ENCODE data around the gene TSPAN9. TPM values are rescaled to one million over a fixed set of nuclear protein-coding genes. Genes with fewer than 3 reads are reported as not detected.

Gene TSPAN9
- total RNA-seq, 1 donor from 2014 or later = 7.8 TPM

DNA sequence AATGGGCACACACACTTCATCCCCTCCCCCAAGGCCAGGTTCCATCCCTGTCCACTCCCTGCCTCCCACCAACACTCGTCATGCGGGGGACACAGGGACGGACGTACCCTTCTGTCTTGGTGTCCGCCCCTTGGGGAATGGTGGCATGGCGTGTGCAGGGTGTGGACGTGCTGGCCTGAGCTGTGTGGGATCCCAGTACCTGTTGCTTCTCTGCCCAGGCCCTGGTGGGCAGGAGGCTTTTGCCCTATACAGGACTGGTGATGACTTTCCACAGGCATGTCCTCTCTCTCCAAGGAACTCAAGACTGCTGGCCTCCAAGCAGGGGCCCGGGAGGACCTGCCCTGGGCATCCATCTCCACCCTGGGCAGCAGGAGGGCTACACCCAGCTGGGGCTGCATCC is 218.0 kb downstream of the TSPAN9 start:
- no peaks in the 10 kb centered on the region for H3K9me3 Mint-ChIP-seq
- TF ChIP-seq EZH2phosphoT487 (IDR thresholded peaks at IDR 0.05) = no peak
- TF ChIP-seq, protein P1, sequence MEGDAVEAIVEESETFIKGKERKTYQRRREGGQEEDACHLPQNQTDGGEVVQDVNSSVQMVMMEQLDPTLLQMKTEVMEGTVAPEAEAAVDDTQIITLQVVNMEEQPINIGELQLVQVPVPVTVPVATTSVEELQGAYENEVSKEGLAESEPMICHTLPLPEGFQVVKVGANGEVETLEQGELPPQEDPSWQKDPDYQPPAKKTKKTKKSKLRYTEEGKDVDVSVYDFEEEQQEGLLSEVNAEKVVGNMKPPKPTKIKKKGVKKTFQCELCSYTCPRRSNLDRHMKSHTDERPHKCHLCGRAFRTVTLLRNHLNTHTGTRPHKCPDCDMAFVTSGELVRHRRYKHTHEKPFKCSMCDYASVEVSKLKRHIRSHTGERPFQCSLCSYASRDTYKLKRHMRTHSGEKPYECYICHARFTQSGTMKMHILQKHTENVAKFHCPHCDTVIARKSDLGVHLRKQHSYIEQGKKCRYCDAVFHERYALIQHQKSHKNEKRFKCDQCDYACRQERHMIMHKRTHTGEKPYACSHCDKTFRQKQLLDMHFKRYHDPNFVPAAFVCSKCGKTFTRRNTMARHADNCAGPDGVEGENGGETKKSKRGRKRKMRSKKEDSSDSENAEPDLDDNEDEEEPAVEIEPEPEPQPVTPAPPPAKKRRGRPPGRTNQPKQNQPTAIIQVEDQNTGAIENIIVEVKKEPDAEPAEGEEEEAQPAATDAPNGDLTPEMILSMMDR (IDR thresholded peaks at IDR 0.05) = no peak
- TF ChIP-seq EZH2 (IDR thresholded peaks at IDR 0.05) = no peak
- H3K9ac ChIP-seq = no peak overlapping the region
- H3K36me3 Mint-ChIP-seq = no peaks in the 10 kb centered on the region
- H3K4me1 Mint-ChIP-seq = peaks cover 17% of the 10 kb centered on the region
- no peaks in the 10 kb centered on the region for H3K9me3 ChIP-seq (ENCODE audit: low read depth)
- H4K20me1 ChIP-seq (ENCODE audit: low read depth) = no peaks in the 10 kb centered on the region
- peaks cover 2% of the 10 kb centered on the region for H3F3A ChIP-seq (ENCODE audit: low read depth)
- H3K4me3 ChIP-seq = no peak overlapping the region
- no peak overlapping the region for H3K4me3 Mint-ChIP-seq
- no peak overlapping the region for H2AFZ ChIP-seq (replicated peaks)
- no peak overlapping the region for H3K4me2 ChIP-seq
- no peak for DNase-seq (ENCODE audit: low spot score)
- H3K4me1 ChIP-seq = no peaks in the 10 kb centered on the region
- H3K27me3 ChIP-seq = peaks cover 5% of the 10 kb centered on the region
- no peaks in the 10 kb centered on the region for H3K79me2 ChIP-seq (ENCODE audit: low read depth)
- no peak overlapping the region for H3K27ac Mint-ChIP-seq
- H3K36me3 ChIP-seq = no peaks in the 10 kb centered on the region
- no peak overlapping the region for H3K27ac ChIP-seq
- peaks cover 5% of the 10 kb centered on the region for H3K27me3 Mint-ChIP-seq (ENCODE audit: insufficient read depth, low read depth)

DNA sequence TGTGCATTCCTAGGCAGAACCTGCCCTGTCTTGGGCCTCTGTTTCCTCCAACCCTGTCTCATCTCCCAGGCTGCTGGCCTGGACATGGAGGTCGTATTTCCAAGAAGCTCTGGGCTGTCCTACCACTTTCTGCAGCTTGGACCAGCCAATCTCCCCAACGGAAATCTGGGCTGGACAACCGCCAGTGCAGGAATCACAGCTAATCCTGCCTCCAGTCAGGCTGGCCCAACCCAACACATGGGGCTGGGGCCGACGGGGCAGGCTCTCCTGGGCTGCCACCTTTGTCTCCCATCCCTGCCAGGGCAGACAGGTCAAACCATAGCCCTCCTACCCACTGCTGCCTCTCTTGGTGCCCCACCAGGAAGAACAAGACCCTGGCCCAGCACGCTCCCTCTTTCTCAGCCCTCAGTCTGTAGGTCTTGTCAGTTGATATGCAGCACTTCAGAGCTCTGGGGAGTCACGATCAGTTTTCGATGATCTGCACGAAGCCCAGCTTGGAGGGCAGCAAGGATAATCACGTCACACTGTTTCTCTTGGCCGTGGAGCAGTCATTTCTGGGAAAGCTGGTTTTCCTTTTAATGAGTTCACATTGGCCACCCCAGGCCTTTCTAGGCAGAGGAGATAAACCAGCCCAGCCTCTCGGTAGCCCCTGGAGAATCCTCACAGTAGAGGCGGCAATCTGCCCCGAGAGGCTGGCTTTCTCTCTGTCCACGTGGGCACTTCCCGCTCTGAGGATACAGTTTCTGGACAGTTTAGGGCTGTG is 218.6 kb downstream of the TSPAN9 start:
- H2AFZ ChIP-seq (replicated peaks) = no peak overlapping the region
- H3K79me2 ChIP-seq (ENCODE audit: low read depth) = no peaks in the 10 kb centered on the region
- H3K4me2 ChIP-seq = no peak overlapping the region
- H3K4me3 Mint-ChIP-seq = no peak overlapping the region
- no peak overlapping the region for H3K27ac ChIP-seq
- H3K27ac Mint-ChIP-seq = peak overlapping the region; percentile 16
- H4K20me1 ChIP-seq (ENCODE audit: low read depth) = no peaks in the 10 kb centered on the region
- no peak overlapping the region for H3K4me3 ChIP-seq
- no peak for DNase-seq (ENCODE audit: low spot score)
- TF ChIP-seq EZH2phosphoT487 (IDR thresholded peaks at IDR 0.05) (no peak), EZH2 (IDR thresholded peaks at IDR 0.05) (no peak)
- TF ChIP-seq, protein P1 (IDR thresholded peaks at IDR 0.05) = no peak
- H3K9me3 Mint-ChIP-seq = no peaks in the 10 kb centered on the region
- no peaks in the 10 kb centered on the region for H3K4me1 ChIP-seq
- H3K27me3 Mint-ChIP-seq (ENCODE audit: insufficient read depth, low read depth) = peaks cover 5% of the 10 kb centered on the region
- peaks cover 4% of the 10 kb centered on the region for H3F3A ChIP-seq (ENCODE audit: low read depth)
- peaks cover 5% of the 10 kb centered on the region for H3K27me3 ChIP-seq
- H3K9me3 ChIP-seq (ENCODE audit: low read depth) = no peaks in the 10 kb centered on the region
- no peak overlapping the region for H3K9ac ChIP-seq
- no peaks in the 10 kb centered on the region for H3K36me3 ChIP-seq
- peaks cover 23% of the 10 kb centered on the region for H3K4me1 Mint-ChIP-seq
- no peaks in the 10 kb centered on the region for H3K36me3 Mint-ChIP-seq

DNA sequence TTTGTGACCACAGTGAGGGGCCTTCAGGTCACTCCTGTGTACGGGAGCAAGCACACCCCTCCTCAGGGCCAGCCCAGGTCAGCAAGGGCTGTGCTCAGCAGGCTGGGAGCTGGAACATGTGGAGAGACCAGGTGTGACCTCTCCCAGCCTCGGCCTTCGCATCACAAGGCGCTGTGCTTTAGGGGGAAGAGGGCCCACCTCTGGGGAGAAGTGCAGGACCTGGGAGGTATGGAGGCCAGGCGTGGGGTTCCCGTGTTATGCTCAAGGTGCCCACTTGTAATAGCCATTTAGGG is 219.2 kb downstream of the TSPAN9 start:
- Mint-ChIP-seq H3K27me3 (ENCODE audit: insufficient read depth, low read depth) (peaks cover 7% of the 10 kb centered on the region), H3K9me3 (no peaks in the 10 kb centered on the region), H3K4me1 (peaks cover 24% of the 10 kb centered on the region), H3K27ac (no peak overlapping the region), H3K36me3 (no peaks in the 10 kb centered on the region), H3K4me3 (no peak overlapping the region)
- Histone ChIP-seq H3F3A (ENCODE audit: low read depth) (peaks cover 4% of the 10 kb centered on the region), H4K20me1 (ENCODE audit: low read depth) (no peaks in the 10 kb centered on the region), H3K9ac (no peak overlapping the region), H3K27me3 (peaks cover 5% of the 10 kb centered on the region), H3K4me2 (no peak overlapping the region), H3K4me1 (no peaks in the 10 kb centered on the region), H3K79me2 (ENCODE audit: low read depth) (no peaks in the 10 kb centered on the region), H2AFZ (replicated peaks) (no peak overlapping the region), H3K36me3 (no peaks in the 10 kb centered on the region), H3K9me3 (ENCODE audit: low read depth) (no peaks in the 10 kb centered on the region), H3K27ac (no peak overlapping the region), H3K4me3 (no peak overlapping the region)
- TF ChIP-seq EZH2phosphoT487 (IDR thresholded peaks at IDR 0.05) = no peak
- TF ChIP-seq, protein P1 (IDR thresholded peaks at IDR 0.05) = no peak
- TF ChIP-seq EZH2 (IDR thresholded peaks at IDR 0.05) = no peak
- no peak for DNase-seq (ENCODE audit: low spot score)
